Activated CD4-positive, alpha-beta T cell treated with anti-CD3 and anti-CD28 coated beads, Interleukin-2, Interleukin-4, amounts not matched to agents 100 ng/mL and 50 ng/mL, durations not matched to agents 16 hours and 8 hours (primary cell): Measurements from ENCODE around the gene PNMA6E.

Source experiments
- DNase-seq: peaks from one replicate; pipeline ENCODE4 v3.0.0-alpha.2; 2020; ENCODE audit warnings: low spot score

Gene PNMA6E

DNA sequence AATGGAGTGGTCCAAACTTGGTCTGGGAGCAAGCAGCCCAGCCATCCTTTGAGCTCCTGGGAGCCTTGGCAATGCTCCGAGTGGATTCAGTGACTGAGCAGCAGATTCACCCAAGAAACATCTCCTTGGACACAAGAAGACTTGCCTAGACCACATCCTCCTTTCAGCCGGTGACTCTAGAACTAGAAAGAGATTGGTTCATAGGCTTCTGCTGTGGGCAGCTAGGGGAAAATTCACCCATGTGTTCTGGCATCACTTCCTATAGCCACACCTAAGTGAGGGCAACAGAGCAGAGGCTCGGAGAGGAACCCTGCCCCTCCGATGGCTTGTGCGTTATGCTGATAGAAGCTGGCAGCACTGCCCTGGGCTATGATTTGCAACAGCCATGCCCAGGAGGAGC, 51.2 kb downstream of the PNMA6E start:
- no peak for DNase-seq

DNA sequence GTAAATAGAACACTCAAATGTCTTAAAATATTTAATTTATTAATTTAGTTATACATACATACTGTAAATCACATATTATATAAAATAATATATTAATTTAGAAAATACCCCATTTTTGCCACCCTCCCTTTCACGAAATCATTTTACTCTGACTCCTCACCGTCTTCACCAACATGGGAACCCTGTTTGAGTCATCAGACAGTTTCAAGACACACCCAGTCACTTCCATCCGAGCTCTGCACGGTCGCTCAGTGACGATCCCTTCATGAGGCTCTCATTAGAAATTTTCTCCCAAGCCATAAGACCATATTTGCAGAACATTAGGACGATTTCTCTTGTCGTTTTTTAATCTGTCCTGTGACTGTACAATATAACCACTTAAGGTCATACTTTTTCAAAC, 52.7 kb downstream of the PNMA6E start:
- no peak for DNase-seq

DNA sequence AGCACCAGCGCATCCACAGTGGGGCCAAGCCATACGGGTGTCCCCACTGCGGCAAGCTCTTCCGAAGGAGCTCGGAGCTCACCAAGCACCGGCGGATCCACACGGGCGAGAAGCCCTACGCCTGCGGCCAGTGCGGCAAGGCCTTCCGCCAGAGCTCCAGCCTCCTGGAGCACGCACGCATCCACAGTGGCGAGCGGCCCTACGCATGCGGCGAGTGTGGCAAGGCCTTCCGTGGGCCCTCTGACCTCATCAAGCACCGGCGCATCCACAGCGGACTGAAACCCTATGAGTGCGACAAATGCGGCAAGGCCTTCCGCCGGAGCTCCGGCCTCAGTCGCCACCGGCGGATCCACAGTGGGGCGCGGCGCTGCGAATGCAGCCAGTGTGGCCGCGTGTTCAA, 53.6 kb downstream of the PNMA6E start:
- DNase-seq, result no peak
